ENCODE results near the gene FOXE3. TPM values are rescaled to one million over a fixed set of nuclear protein-coding genes. Genes with fewer than 3 reads are reported as not detected.

The FOXE3 gene
- total RNA-seq, 2 donors from 2014 or later, result not detected

DNA sequence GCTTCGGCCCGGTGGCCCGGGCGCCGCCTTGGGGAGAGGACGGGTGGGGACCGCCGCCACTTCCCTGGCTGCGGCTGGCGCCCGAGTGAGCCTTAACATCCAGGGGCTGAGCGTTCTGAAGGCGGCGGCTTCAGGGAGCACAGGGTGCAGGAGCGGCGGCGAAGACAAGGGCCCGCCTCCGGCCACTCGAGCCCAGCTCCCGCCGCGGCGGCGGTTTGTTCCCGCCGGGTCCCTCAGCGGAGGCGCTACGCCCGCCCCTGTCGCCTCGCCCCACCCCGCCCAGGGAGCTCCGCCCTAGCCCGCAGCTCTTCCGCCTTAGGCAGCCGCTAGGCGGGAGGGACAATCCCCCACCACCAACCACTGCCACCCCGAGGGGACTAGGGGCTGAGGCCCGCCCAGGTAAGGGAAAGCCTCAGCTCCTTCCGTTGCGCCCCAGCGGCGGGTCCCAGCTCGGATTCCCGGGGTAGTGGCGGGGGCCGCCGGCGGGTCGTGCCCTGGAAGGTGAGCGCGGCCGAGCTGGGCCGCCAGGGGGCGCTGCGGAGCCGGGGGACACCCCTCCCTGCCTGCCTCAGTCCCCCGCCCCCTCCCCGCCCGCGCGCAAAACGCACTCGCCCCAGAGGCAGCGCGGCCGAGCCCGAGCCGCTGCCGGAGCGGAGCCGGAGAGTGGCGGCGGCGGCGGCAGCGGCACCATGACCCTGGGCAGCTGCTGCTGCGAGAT lies 21.5 kb downstream of the FOXE3 start, which contains the start of gene FOXD2:
Gene FOXD2 (plus strand): TSS at position 598 of the 718 bp plus-strand sequence. CDS start 92 bp downstream, at position 690.
- Histone ChIP-seq H3K36me3 (no peaks in the 10 kb centered on the region), H3K4me1 (peaks cover 0 to 40% of the 10 kb centered on the region in 2 donors), H3K27ac (peak within 1 kb of the TSS; percentile 64 to 75), H3K9me3 (no peaks in the 10 kb centered on the region), H3K27me3 (peaks cover 10 to 54% of the 10 kb centered on the region in 2 donors), H3K4me3 (peak within 1 kb of the TSS; percentile 62 to 68)
- DNase-seq (ENCODE audit: low spot score), result peak; percentile 69
- peak; percentile 99 to 100 for TF ChIP-seq CTCF (IDR thresholded peaks at IDR 0.05)

- DNase-seq (ENCODE audit: low spot score), result no peak
- TF ChIP-seq CTCF (IDR thresholded peaks at IDR 0.05), result no peak
- peak overlapping the region in 1 of 2 donors; percentile 75 for H3K27ac ChIP-seq
- no peaks in the 10 kb centered on the region for H3K36me3 ChIP-seq
- peaks cover 0 to 32% of the 10 kb centered on the region in 2 donors for H3K4me1 ChIP-seq
- peaks cover 16 to 54% of the 10 kb centered on the region in 2 donors for H3K27me3 ChIP-seq
- no peaks in the 10 kb centered on the region for H3K9me3 ChIP-seq
- peak overlapping the region; percentile 62 to 68 for H3K4me3 ChIP-seq
These were observed 22.3 kb downstream of the FOXE3 start for GRCh38 chr1:47438165-47439016.

- Histone ChIP-seq H3K9me3 (no peaks in the 10 kb centered on the region), H3K4me3 (peak overlapping the region in 1 of 2 donors; percentile 68), H3K36me3 (no peaks in the 10 kb centered on the region), H3K27ac (no peak overlapping the region), H3K27me3 (peaks cover 18 to 54% of the 10 kb centered on the region in 2 donors), H3K4me1 (peaks cover 0 to 27% of the 10 kb centered on the region in 2 donors)
- DNase-seq (ENCODE audit: low spot score), result no peak
- no peak for TF ChIP-seq CTCF (IDR thresholded peaks at IDR 0.05)
These were observed 23.1 kb downstream of the FOXE3 start for GRCh38 chr1:47439017-47439818.

DNA sequence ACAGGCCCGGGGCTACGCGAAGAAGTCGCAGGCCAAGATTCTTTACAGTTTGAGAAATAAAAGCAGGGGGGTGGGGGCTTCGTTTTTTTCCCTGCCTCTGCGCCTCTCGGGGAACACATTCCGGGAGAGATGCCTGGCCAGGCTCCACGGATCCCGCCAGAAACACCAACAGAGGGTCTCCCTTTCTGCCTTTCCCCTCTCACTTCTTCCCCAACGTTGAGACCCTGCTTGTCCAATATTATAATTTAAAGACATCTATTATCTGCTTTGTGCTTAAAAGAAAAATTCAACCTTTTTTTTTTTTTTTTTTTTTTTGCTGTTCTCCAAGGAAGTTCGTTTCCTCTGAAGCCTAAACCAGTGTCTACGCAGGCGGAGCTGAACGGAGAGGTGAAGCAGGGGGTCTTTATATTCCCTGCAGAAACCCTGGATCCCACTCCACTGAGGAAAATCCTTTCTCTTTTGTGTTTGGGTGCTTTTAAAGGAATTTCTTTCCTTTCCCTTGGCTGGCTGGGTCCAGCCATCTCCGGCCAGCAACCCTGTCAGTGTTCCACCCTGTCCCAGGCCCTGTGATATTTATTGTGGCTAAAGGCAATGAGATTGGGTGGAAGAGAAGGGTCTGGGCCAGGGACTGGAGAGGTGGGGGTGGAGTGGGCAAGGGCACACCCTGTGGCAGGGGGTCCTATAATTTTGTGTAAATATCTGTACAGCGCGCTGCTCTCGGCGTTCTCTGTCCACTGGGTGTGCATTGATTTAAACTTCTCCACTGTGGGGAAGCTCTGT lies 23.9 kb downstream of the FOXE3 start:
- Histone ChIP-seq H3K4me1 (peaks cover 0 to 27% of the 10 kb centered on the region in 2 donors), H3K27ac (no peak overlapping the region), H3K36me3 (no peaks in the 10 kb centered on the region), H3K4me3 (no peak overlapping the region), H3K27me3 (peaks cover 26 to 55% of the 10 kb centered on the region in 2 donors), H3K9me3 (no peaks in the 10 kb centered on the region)
- no peak for DNase-seq (ENCODE audit: low spot score)
- no peak for TF ChIP-seq CTCF (IDR thresholded peaks at IDR 0.05)

- H3K4me3 ChIP-seq, result no peak overlapping the region
- DNase-seq (ENCODE audit: low spot score), result no peak
- no peaks in the 10 kb centered on the region for H3K36me3 ChIP-seq
- TF ChIP-seq CTCF (IDR thresholded peaks at IDR 0.05), result no peak
- H3K9me3 ChIP-seq, result no peaks in the 10 kb centered on the region
- H3K27ac ChIP-seq, result no peak overlapping the region
- peaks cover 28 to 62% of the 10 kb centered on the region in 2 donors for H3K27me3 ChIP-seq
- peaks cover 0 to 31% of the 10 kb centered on the region in 2 donors for H3K4me1 ChIP-seq
These were observed 24.6 kb downstream of the FOXE3 start for GRCh38 chr1:47440599-47441081.
